Mesothelial cell of epicardium (in vitro differentiated cells): ENCODE measurements around the gene NEDD9. TPM values are rescaled to one million over a fixed set of nuclear protein-coding genes. Genes with fewer than 3 reads are reported as not detected.

ENCODE experiments used
- DNase-seq, 2 experiments: peaks; one replicate each; pipeline ENCODE4 v3.0.0; 2021; ENCODE audit warnings: low spot score in 2 of 2; ENCODE audit not compliant: unreplicated experiment in 2 of 2
- H3K27ac Mint-ChIP-seq: 2 replicates; pipeline ENCODE4 v1.8.0; 2021; ENCODE audit warnings: mixed read lengths
- H3K27me3 Mint-ChIP-seq: 2 replicates; pipeline ENCODE4 v1.8.0; 2021; ENCODE audit warnings: low read depth, mixed read lengths
- H3K36me3 Mint-ChIP-seq: 2 replicates; pipeline ENCODE4 v1.8.0; 2021; ENCODE audit warnings: mixed read lengths
- H3K4me1 Mint-ChIP-seq: 2 replicates; pipeline ENCODE4 v1.8.0; 2021; ENCODE audit warnings: mixed read lengths
- H3K4me3 Mint-ChIP-seq: 2 replicates; pipeline ENCODE4 v1.8.0; 2021; ENCODE audit warnings: mild to moderate bottlenecking, moderate library complexity, mixed read lengths
- H3K9me3 Mint-ChIP-seq: 2 replicates; pipeline ENCODE4 v1.8.0; 2021; ENCODE audit warnings: mixed read lengths
- total RNA-seq: library from RNA; stranded (reverse); gene quantifications from 3 replicates; pipeline ENCODE4 v1.2.1, GENCODE V29; 2021
- TF ChIP-seq, protein P1 (sequence below): fragments of 200-600 bp; sonication (generic); IDR thresholded peaks from one replicate; pipeline ENCODE4 v1.5.0; 2021; ENCODE audit warnings: antibody characterized with exemption; ENCODE audit not compliant: unreplicated experiment

NEDD9 gene
- total RNA-seq, 1 donor from 2014 or later: 28.6 TPM

DNA sequence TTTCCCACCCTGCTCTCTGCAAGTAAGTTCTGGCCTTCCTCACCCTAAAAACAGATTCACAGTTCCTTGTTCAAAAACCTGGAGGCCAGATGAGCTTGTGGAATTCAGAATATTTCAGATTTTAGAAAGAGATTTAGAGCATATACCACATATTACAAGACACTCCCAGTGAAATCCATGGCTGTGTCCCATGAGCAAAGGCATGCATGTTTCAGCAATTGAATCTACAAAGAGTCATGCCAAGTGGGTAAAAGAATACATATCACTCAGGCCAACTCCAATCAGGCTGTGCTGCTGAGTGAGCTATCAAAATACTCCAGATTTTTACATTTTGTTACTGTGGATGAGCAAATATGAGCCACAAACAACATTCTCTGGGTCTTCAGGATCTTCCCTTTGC is 10.2 kb upstream of the NEDD9 start:
- TF ChIP-seq, protein P1, sequence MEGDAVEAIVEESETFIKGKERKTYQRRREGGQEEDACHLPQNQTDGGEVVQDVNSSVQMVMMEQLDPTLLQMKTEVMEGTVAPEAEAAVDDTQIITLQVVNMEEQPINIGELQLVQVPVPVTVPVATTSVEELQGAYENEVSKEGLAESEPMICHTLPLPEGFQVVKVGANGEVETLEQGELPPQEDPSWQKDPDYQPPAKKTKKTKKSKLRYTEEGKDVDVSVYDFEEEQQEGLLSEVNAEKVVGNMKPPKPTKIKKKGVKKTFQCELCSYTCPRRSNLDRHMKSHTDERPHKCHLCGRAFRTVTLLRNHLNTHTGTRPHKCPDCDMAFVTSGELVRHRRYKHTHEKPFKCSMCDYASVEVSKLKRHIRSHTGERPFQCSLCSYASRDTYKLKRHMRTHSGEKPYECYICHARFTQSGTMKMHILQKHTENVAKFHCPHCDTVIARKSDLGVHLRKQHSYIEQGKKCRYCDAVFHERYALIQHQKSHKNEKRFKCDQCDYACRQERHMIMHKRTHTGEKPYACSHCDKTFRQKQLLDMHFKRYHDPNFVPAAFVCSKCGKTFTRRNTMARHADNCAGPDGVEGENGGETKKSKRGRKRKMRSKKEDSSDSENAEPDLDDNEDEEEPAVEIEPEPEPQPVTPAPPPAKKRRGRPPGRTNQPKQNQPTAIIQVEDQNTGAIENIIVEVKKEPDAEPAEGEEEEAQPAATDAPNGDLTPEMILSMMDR: no peak
- H3K9me3 Mint-ChIP-seq: no peaks in the 10 kb centered on the region
- H3K36me3 Mint-ChIP-seq: no peaks in the 10 kb centered on the region
- no peak overlapping the region for H3K4me3 Mint-ChIP-seq
- peak overlapping the region; percentile 74 for H3K27ac Mint-ChIP-seq
- no peak for DNase-seq
- H3K4me1 Mint-ChIP-seq: peaks cover 38% of the 10 kb centered on the region
- no peaks in the 10 kb centered on the region for H3K27me3 Mint-ChIP-seq

DNA sequence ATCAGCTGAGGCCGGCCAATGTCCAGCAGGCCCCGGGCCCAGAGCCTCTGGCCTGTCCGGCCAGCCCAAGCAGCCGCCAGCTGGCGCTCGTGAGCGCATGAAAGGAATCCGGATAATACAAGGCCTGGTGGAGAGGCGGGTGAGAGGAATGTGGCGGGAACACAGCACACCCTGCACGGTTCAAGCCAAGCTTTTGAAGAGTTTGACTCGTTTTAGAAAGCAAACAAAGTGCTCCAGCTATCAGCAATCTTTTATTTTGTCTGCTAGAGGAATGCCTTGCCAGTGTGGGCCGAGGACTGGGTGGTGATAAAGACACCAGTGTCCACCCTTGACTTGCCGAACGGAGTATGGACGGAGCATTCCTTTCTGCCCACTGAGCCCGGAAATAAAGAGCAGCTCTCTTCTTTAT is 9.3 kb upstream of the NEDD9 start:
- H3K4me1 Mint-ChIP-seq: peaks cover 36% of the 10 kb centered on the region
- H3K27me3 Mint-ChIP-seq: no peaks in the 10 kb centered on the region
- TF ChIP-seq, protein P1: peak; percentile 30
- H3K4me3 Mint-ChIP-seq: no peak overlapping the region
- peak overlapping the region; percentile 43 for H3K27ac Mint-ChIP-seq
- no peaks in the 10 kb centered on the region for H3K36me3 Mint-ChIP-seq
- DNase-seq: no peak
- H3K9me3 Mint-ChIP-seq: no peaks in the 10 kb centered on the region

DNA sequence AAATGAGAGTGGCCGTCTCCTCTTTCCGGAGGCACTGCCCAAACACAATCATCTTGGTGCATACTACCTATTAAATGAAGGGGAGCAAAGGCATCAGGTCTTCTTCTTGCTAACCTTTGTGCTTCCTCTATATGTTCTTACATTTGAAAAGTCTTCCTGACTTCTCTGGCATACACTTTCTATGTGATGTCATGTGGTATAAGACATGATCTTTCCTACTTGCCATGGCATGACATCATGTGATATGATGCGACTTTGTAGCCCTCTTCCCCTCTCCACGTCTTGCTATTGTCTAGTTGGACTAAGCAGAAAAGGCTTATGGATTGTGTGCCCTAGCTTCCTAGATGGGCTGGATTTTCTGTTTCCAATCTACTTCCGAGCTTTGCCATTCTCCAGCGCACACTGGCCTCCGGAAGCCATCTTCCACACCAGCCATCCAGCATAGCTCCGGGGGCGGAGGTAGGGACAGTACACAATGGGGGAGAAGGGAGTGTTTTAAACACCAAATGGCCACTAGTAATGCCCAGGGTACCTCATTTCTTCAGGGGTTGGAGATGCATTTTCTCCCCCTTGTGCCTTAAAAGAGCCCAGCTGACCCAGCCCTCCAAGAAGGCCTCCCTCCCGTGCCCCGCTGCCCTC is 8.8 kb upstream of the NEDD9 start:
- no peak for DNase-seq
- TF ChIP-seq, protein P1: no peak
- H3K4me3 Mint-ChIP-seq: no peak overlapping the region
- no peaks in the 10 kb centered on the region for H3K27me3 Mint-ChIP-seq
- no peaks in the 10 kb centered on the region for H3K36me3 Mint-ChIP-seq
- H3K27ac Mint-ChIP-seq: no peak overlapping the region
- H3K4me1 Mint-ChIP-seq: peaks cover 40% of the 10 kb centered on the region
- no peaks in the 10 kb centered on the region for H3K9me3 Mint-ChIP-seq

DNA sequence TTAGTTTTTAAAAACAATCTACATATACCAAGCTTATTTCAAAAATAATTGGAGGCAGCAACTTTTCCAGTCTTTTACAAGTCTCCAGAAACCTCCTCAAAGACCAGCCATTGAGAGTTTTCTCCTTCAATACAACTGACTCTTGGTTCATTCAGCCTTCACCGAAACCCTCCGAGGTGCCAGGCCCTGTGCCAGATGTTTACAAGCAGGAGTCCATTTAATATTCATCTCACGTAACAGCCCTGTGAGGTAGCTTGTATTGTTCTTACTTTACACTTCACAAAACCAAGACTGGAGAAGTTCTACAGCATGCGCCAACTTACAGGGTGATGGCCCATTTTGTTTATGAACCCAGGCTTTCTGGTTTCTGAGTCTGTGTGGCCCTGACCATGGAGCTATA is 5.5 kb upstream of the NEDD9 start:
- Mint-ChIP-seq H3K4me1 (peaks cover 47% of the 10 kb centered on the region), H3K4me3 (no peak overlapping the region), H3K9me3 (no peaks in the 10 kb centered on the region), H3K27ac (no peak overlapping the region), H3K36me3 (no peaks in the 10 kb centered on the region), H3K27me3 (no peaks in the 10 kb centered on the region)
- TF ChIP-seq, protein P1: no peak
- DNase-seq: no peak

DNA sequence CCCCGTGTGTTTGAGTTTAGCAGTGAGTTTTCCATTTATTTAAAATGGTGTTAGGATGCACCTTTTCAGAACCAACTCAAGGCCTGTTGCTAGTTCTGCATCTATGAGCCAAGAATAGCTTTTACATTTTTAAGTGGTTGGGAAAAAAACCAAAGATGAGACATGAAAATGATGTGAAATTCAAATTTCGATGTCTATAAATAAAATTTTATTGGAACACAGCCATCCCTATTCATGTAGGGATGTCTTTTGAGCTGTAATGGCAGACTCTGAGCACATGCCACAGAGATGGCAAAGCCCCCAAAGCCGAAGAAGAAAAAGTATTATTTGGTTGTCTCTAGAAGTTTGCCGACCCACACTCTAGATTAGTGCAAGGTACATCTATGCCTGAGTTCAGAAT is 5.0 kb upstream of the NEDD9 start:
- no peak for DNase-seq
- Mint-ChIP-seq H3K4me1 (peaks cover 42% of the 10 kb centered on the region), H3K4me3 (no peak overlapping the region), H3K27me3 (no peaks in the 10 kb centered on the region), H3K27ac (no peak overlapping the region), H3K9me3 (no peaks in the 10 kb centered on the region), H3K36me3 (no peaks in the 10 kb centered on the region)
- TF ChIP-seq, protein P1: no peak

DNA sequence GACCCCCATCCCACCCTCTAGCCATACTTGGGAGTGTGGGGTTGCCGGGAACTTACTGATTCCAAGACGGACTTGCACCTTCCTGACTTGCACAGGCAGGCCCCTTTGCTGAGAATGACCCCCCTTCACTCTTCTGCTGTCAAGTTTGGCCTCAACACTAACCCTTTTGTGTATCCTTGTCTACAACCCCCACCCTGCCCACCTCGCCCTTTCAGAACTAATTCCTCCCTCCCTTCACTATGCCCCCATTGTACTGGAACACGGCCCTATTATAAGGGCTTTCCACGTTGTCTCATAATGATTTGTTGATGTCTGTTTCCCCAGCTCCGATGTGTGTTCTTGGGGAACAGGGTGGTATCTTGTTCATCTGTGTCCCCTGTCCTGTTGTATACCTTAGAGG is 4.4 kb upstream of the NEDD9 start:
- Mint-ChIP-seq H3K27me3 (no peaks in the 10 kb centered on the region), H3K4me1 (peaks cover 38% of the 10 kb centered on the region), H3K36me3 (no peaks in the 10 kb centered on the region), H3K4me3 (no peak overlapping the region), H3K27ac (peak overlapping the region; percentile 6), H3K9me3 (no peaks in the 10 kb centered on the region)
- DNase-seq: no peak
- TF ChIP-seq, protein P1: no peak
